KOPT-K1 (cell line): Measurements from ENCODE around the gene EML1.
"Not testable (repeated sequence)": the region's sequence is repeated elsewhere in the genome, so short reads cannot be mapped to it uniquely, and the experiment has no call there.

Experiments
- H3K27ac ChIP-seq: fragments of 200-600 bp; sonication (generic); 2 replicates; pipeline ENCODE4 v1.5.1; 2016; ENCODE audit warnings: antibody characterized with exemption, mild to moderate bottlenecking, low read depth, low read length; ENCODE audit not compliant: poor library complexity, severe bottlenecking
- H3K36me3 ChIP-seq: fragments of 200-600 bp; sonication (generic); 2 replicates; pipeline ENCODE4 v1.5.1; 2017; ENCODE audit warnings: antibody characterized with exemption, mild to moderate bottlenecking, low read length, moderate library complexity; ENCODE audit not compliant: insufficient read depth
- H3K9me3 ChIP-seq: fragments of 200-600 bp; sonication (generic); 2 replicates; pipeline ENCODE4 v1.5.1; 2017; ENCODE audit warnings: antibody characterized with exemption, low read length, mild to moderate bottlenecking; ENCODE audit not compliant: insufficient read depth, poor library complexity, severe bottlenecking

The EML1 gene

DNA sequence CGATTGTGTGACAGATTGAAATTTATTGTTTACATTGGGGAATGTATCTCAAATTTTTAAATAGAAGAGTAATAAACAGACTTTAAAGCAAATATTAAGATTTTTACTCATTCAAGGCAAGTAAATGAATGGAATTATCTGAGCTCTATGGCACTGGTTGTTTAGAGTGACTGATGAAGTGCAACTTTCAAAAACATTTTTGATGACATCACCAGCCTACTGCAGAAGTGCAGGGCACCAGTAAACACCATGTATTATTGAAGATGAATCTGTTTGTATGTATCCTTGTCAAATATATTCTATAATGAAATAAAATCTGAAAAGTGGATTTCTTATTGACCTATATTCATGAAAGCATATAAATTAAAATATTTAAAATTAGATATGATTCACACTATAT, 148.0 kb downstream of the EML1 start:
- Histone ChIP-seq H3K36me3 (no peaks in the 10 kb centered on the region), H3K9me3 (no peaks in the 10 kb centered on the region), H3K27ac (no peak overlapping the region)

DNA sequence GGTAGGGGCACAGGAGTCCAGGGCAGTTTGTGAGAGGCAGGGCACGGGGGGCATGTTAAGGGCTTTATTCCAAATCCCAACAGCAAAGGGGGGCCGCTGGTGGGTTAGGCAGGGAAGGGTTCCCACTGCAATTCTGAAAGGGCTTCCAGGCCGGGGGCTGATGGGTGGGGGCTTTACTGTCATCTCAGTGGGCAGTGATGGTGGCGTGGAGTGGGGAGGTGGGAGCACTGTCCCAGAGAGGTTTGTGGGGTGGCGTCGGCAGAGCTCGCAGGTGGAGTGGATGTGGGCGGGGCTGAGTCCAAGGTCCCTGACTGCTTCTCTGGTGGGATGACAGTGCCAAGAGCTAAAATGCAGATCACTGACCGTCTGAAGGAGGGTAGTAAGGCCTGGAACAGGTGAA, 150.4 kb downstream of the EML1 start:
- Histone ChIP-seq H3K36me3 (no peaks in the 10 kb centered on the region), H3K27ac (no peak overlapping the region), H3K9me3 (no peaks in the 10 kb centered on the region)

DNA sequence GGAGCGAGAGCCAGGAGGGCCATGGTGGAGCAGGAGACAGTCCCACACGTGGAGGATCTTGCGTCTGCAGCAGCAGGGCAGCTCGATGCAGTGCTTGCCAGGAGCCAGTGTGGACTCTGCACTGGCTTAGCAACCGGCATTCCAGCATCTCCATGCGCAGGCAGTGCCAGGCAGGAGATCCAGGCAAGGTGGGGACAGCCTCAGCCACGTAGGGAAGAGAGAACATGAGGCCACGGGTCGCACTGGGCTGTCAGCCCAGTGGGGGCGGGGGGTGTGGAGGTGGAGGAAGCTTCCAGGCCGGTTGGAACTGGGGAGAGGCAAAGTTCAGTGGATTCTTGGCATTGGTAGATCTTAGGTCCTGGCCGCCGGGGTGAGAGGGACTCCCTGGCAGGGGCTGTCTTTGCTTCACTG, 151.0 kb downstream of the EML1 start:
- Histone ChIP-seq H3K27ac (no peak overlapping the region), H3K36me3 (no peaks in the 10 kb centered on the region), H3K9me3 (no peaks in the 10 kb centered on the region)

DNA sequence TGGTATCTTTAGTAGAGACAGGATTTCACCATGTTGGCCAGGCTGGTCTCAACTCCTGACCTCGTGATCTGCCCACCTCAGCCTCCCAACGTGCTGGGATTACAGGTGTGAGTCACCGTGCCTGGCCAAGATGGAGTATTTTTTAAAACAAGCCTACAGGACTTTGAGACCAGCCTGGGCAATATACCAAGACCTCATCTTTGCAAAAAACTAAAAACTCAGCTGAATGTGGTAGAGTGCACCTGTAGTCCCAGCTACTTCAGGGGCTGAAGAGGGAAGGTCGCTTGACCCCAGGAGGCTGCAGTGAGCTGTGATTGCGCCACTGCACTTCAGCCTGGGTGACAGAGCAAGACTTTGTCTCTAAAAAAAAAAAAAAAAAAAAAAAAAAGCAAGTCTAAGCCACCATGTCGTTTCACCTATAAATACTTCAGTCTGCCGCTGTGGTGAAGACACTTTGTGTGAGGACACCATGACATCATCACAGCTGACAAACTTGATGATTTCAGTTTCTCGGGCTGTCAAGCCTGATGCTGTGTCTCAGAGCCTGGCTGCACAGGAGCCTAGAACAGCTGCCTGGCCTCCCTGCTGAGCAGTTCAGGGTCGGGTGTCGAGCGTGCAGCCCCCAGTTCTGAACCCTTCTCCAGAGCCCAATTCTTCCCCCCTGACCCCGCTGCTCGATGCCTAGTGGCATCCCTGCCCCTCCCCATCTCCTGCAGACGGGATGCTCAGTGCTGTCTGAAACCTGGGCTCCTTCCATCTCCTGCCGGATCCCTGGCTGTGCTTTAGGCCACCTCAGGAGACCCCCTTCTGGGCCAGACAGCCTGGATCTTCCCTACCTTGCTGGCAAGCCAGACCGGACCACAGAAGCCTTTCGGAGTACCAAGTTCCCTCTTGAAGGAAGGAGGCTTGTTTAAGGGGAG, 152.8 kb downstream of the EML1 start:
- Histone ChIP-seq H3K27ac (no peak overlapping the region), H3K36me3 (no peaks in the 10 kb centered on the region), H3K9me3 (no peaks in the 10 kb centered on the region)

DNA sequence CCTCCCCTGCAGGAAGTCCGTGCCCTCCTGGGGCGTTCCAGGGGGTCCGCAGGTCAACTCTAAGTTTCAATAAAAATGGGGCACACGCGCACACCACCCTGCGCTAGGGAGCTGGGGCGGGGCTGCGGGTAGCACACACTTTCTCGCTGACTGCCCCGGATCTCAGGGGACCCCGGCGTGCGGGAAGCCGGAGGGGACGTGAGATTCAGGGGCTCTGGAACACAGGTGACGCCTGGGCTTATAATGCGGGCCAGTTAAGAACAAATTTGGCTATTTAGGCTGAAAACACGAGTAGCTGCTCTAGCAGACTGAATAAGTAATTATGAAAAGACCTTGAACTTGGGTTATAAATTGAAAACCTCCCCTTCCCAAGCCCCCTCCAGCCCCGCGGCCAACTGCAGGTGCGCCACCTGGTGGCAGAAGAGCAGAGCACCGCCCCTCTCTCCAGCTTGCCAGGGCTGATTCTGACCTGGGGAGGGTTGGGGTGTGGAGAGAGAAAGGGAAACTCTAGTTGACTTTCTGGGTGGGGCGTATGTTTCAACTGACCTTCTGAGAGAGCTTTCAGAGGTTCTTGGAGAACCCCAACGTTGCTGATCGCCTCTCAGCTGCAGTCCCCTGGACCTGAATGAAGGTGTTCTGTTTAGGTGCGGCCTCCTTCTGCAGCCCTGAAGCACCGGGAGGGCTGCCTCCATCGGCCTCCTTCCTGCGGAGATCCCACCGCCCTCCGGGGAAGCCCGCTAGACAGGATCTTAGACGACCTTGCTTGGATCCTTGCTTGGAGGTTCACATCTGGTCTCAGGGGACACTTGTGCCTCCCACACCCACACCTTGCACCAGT, 153.7 kb downstream of the EML1 start:
- Histone ChIP-seq H3K27ac (no peak overlapping the region), H3K9me3 (no peaks in the 10 kb centered on the region), H3K36me3 (no peaks in the 10 kb centered on the region)

DNA sequence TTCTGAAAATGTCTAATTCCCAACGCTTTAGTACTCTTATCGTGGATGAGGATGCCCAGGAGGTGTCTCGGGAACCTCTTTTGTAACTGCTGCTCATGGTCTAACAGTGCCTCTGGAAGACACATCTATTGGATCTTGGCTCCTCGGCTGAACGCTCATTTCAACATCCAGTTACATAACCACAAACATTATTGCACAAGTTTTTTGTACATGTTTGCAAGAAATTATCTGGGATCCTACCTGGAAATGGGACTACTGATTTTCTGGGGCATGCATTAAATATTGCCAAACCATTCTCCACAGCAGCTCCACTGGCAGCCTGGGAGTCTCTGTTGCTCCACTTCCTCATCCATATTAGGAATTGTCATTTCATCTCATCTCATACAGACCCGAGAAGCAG, 154.5 kb downstream of the EML1 start:
- Histone ChIP-seq H3K36me3 (no peaks in the 10 kb centered on the region), H3K27ac (no peak overlapping the region), H3K9me3 (no peaks in the 10 kb centered on the region)

DNA sequence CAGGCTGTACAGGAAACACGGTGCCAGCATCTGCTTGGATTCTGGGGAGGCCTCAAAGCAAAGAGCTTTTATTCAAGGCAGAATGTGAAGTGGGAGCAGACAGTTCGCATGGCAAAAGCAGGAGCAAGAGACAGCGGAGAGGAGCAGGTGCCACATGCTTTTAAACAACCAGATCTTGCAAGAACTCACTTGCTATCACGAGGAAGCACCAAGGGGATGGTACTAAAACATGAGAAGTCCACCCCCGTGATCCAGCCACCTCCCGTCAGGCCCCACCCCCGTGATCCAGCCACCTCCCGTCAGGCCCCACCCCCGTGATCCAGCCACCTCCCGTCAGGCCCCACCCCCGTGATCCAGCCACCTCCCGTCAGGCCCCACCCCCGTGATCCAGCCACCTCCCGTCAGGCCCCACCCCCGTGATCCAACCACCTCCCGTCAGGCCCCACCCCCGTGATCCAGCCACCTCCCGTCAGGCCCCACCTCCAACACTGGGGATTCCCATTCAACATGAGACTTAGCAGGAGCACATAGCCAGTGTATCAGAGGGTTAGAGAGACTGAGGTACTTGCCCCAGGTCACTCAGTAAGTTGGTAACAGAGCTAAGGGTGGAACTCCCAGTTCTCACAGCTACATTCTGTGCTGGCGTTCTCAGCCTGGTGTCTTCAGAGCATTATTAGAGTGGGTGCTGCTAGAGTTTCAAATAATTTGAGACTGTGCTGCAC, 156.0 kb downstream of the EML1 start:
- H3K9me3 ChIP-seq, H3K36me3 ChIP-seq, H3K27ac ChIP-seq: not testable (repeated sequence)

DNA sequence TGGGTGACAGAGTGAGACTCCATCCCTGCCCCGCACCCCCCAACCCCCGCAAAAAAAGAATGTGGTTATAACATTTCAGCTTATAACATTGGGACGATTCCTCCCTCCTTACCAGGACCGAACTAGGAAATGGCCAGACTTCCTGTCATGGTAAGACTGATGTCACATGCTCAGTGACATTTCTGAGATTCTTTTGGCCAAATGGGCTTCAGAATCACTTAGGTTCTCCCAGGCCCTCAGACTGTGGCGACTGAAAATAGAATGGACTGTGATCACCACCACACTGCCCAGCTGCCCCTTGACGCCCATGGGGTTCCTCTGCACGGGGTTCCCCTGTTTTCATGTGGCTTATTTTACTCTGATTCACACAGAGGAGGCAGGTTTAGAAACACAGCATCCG, 157.0 kb downstream of the EML1 start:
- H3K36me3 ChIP-seq, result no peaks in the 10 kb centered on the region
- no peaks in the 10 kb centered on the region for H3K9me3 ChIP-seq
- no peak overlapping the region for H3K27ac ChIP-seq

DNA sequence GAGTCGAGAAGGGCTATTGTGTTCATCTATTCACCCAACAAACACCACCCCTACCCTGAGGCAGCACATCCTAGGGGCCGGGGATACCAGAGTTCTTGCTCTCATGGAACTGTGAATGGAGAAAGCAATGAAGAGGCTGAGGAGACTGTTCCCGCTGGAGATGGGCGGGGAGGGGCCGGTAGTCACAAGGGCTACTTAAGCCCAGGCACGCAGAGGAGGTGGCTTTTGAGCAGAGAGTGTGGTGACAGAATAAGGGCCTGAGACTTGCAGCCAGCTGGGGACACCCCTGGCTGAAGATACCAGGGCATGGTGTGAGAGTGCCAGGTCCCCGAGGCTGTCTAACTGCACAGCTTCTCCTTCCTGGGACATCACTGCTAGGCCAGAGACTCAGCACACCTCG, 157.9 kb downstream of the EML1 start:
- H3K36me3 ChIP-seq, result no peaks in the 10 kb centered on the region
- H3K27ac ChIP-seq, result no peak overlapping the region
- H3K9me3 ChIP-seq, result no peaks in the 10 kb centered on the region

DNA sequence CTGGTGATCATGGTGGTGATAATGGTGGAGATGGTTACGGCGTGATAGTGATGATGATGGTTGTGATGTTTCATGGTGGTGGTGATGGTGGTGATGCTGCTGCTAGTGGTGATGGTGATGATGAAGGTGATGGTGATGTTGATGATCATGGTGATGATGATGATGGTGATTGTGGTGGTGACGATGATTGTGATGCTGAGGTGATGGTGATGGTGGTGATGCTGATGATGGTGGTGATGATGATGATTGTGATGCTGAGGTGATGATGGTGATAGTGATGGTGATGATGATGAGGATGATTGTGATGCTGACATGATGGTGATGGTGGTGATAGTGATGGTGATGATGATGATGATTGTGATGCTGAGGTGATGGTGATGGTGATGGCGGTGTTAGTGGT, 158.8 kb downstream of the EML1 start:
- no peak overlapping the region for H3K27ac ChIP-seq
- no peaks in the 10 kb centered on the region for H3K36me3 ChIP-seq
- H3K9me3 ChIP-seq, result no peaks in the 10 kb centered on the region

DNA sequence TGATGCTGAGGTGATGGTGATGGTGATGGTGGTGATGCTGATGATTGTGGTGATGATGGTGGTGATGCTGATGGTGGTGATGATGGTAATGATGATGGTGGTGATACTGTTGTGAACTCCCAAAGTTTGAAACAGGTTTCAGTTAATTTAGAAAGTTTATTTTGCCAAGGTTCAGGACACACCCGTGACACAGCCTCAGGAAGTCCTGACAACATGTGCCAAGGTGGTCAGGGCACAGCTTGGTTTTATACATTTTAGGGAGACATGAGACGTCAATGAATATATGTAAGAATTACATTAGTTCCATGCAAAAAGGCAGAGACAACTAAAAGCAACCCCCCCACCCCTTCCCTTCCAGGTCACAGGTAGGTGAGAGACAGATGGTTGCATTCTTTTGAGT, 159.2 kb downstream of the EML1 start:
- no peaks in the 10 kb centered on the region for H3K9me3 ChIP-seq
- no peak overlapping the region for H3K27ac ChIP-seq
- no peaks in the 10 kb centered on the region for H3K36me3 ChIP-seq

DNA sequence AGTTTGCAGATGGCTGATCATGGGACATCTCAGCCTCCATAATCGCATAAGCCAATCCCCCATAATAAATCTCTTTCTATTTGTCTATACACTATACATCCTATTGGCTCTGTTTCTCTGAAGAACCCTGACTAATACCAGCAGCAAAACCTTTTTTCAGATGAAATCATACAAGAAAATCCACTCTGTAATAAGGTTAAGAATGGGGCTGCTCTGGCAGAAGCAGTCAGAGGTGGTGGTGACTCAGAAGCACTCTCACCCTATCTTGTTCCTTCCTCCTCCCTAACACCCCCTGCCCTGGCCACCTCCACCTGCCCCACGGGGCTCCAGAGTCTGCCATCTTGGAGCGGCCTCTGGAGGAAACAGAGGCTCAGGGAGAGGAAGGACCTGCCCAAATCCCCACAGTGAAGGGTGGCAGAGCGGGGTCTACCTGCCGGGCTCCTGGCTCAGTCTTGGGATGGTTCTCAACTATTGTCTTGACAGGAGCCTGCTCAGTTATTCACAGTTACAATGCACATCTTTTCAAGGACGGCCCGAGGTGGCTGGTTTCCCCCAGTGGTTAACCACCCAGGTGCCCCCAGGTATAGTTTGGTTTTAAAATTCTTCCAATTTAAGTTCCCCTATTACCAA, 162.7 kb downstream of the EML1 start:
- no peaks in the 10 kb centered on the region for H3K36me3 ChIP-seq
- no peak overlapping the region for H3K27ac ChIP-seq
- no peaks in the 10 kb centered on the region for H3K9me3 ChIP-seq

DNA sequence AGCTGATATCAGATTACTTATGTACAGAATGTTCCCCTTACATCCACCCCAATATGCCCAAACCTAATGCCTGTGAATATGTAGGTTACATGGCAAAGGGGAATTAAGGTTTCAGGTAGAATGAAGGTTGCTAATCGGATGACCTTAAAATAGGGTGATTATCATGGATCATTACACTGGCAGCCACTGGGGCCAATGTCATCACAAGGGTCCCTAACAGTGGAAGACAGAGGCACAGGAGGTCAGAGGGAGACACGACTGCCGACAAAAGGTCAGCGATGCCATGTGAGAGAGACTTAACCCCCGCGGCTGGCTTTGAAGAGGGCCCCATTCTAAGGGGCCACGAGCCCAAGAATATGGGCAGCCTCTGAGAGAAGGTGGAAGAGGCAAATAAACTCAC, 165.2 kb downstream of the EML1 start:
- Histone ChIP-seq H3K9me3 (no peaks in the 10 kb centered on the region), H3K36me3 (no peaks in the 10 kb centered on the region), H3K27ac (no peak overlapping the region)

DNA sequence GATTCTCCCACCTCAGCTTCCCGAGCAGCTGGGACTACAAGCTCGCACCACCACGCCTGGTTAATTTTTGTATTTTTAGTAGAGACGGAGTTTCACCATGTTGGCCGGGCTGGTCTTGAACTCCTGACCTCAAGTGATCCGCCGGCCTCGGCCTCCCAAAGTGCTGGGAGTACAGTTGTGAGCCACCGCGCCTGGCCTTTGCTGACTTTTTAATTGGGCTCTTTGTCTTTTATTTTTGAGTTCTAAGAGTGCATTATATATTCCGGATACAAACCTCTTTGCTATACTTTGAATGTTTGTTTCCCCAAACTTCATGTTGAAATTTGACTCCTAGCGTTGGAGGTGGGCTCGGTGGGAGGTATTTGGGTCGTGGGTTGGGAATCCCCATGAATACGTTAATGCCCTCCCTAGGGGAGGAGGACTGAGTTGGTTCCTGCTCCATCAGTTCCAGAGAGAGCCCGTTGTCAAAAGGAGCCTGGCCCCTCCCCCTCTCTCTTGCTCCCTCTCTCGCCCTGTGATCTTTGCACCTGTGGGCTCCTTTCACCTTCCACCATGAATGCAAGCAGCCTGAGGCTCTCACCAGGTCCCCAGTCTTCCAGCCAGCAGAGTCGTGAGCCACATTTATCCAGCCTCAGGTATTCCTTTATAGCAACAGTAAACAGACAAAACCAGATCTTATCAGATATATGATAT, 168.8 kb downstream of the EML1 start:
- Histone ChIP-seq H3K9me3 (no peaks in the 10 kb centered on the region), H3K27ac (no peak overlapping the region), H3K36me3 (no peaks in the 10 kb centered on the region)
